HTR-8/SVneo (cell line): ENCODE measurements around the gene MAMLD1.
A peak's percentile ranks its signal among the peaks of the same experiment; 100 is the strongest.

Experiments used
- DNase-seq: peaks from one replicate; pipeline ENCODE4 v3.0.0; 2011; ENCODE audit warnings: low spot score, mixed read lengths; ENCODE audit not compliant: insufficient read length
- FAIRE-seq: peaks from 2 replicates; lab custom pipeline; 2011; peaks lifted over from hg19 to GRCh38; lab: Jason Lieb, UNC

MAMLD1 gene

GRCh38 chrX:150454083-150454482 lies 91.0 kb downstream of the MAMLD1 start:
- DNase-seq (no peak), FAIRE-seq (no peak)

DNA sequence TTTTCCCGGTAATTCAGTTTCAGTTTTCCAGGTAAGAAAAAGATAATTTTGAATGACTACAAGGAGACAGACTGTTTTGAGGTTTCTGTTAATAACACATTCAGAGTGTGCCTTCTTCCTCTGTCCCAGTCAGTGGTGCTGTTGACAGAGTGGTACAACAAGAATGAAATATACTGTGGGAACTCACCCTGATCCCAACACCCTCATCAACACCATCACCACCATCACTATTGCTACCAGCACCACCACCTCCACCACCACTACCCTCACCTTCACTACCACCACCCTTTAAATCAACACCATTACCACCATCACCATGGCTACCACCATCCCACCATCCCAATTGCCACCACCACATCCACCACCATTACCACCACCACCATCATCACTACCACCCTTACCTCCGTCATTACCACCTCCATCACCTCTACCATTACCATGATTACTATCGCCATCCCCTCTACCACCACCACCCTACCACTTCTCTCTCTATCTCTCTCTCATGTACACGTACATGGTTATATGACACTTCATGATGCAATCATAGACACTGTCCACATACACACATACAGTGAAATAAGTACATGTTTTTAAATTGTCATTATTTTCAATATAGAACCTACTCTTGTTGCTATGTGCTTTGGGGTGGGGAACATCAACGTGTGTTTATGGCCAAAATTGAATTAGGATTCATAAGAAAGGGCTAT lies 91.5 kb downstream of the MAMLD1 start:
- FAIRE-seq (no peak), DNase-seq (no peak)

DNA sequence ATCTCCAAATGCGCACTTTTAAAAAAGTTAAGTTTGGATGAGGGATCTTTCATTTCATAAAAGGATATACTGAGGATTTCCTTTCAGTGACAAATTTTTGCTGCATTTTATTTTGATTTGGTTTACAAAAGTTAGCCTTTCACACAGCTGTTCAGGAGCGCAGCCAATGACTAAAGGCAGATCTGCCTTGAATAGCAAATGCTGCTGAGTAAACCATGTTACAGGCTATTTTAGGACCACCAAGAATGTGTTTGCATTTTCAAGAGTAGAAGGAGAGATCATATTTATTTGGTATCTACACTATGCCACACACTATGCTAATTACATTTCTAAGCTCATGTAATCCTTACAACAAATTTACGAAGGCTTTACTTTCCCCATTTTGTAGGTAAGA lies 92.1 kb downstream of the MAMLD1 start:
- no peak for FAIRE-seq
- DNase-seq = no peak

DNA sequence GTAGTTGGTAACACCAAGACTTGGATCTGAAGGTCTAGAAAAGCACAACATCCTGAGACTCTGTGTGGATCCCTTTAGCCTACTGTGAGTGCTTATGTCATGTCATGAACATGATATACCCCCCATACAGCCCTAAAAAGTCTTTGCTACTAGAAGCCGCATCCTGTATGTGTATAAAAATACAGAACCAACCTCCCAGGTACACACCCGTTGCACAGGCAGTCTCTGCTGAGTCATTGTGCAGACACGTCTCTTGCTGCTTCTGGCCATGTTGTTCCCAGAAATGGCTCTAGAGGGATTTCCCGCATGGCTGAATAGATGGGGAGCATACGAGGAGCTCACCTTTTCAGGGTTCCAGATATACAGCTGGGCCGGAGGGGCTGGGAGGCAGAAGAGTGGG lies 93.3 kb downstream of the MAMLD1 start:
- no peak for FAIRE-seq
- no peak for DNase-seq

GRCh38 chrX:150456941-150457340 lies 93.8 kb downstream of the MAMLD1 start:
- FAIRE-seq = no peak
- DNase-seq = no peak

- FAIRE-seq = no peak
- DNase-seq = no peak
Measured at GRCh38 chrX:150459196-150459595, 96.1 kb downstream of the MAMLD1 start.

- FAIRE-seq = no peak
- no peak for DNase-seq
Measured at GRCh38 chrX:150460063-150460462, 96.9 kb downstream of the MAMLD1 start.

- DNase-seq (no peak), FAIRE-seq (no peak)
Measured at GRCh38 chrX:150460781-150461180, 97.7 kb downstream of the MAMLD1 start.

DNA sequence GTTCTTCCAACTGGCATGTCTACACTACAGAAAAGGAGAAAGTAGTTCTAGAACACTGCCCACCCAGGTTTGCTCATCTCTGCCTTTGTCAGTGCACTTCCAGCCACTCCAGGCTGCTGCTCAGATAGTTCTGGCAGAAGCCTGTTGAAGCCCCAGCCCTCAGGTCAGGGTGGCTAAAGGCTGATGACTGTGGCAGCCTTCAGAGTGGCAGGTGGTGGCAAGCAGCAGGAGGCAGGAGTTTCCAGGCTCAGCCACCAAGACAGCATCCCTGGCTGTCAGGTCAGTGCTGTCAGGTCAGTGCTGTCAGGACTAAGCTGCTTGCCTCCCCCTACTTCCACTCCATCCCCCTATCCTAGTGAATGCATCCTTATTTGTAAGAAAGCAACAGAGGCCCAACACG lies 100.4 kb downstream of the MAMLD1 start:
- FAIRE-seq (no peak), DNase-seq (no peak)

DNA sequence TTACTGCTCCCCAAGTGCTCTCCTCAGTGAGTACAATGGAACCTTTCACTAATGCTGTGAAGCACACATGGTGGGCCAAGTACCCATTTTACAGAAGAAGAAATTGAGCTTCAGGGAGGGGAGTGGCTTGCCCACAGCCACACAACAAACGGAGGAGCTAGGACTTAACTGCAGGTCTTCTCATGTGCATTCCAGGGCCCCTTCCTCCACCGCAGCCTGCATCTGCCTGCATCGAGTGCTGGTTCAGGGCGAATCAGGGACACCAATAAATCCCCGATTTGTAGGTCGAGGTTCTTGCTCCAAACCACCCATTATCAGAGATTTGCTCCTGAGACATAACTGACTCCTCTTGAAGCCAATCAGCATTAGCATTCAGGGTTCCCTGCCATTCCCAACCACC lies 100.9 kb downstream of the MAMLD1 start:
- no peak for FAIRE-seq

DNA sequence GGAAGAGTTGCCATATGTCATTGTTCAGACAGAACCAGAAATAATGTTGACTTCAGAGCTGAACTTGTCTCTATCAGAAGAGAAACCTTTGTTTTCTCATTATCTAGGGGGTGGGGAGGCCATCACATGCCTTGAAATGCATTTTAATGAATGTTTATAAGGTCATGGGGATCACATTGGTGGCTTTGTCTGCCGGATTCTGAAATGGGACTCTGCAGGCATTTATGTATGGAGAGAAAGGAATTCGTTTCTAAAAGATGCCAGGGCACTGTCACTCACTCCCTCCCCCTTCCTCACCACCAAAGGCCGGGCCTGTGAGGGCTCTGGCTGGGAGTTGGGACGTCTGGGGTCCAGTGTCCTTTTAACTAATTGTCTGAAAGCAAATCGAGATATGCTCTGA lies 102.2 kb downstream of the MAMLD1 start:
- FAIRE-seq (no peak), DNase-seq (no peak)

More for the DNA sequence above, 100.9 kb downstream of the MAMLD1 start:
- DNase-seq = no peak

DNA sequence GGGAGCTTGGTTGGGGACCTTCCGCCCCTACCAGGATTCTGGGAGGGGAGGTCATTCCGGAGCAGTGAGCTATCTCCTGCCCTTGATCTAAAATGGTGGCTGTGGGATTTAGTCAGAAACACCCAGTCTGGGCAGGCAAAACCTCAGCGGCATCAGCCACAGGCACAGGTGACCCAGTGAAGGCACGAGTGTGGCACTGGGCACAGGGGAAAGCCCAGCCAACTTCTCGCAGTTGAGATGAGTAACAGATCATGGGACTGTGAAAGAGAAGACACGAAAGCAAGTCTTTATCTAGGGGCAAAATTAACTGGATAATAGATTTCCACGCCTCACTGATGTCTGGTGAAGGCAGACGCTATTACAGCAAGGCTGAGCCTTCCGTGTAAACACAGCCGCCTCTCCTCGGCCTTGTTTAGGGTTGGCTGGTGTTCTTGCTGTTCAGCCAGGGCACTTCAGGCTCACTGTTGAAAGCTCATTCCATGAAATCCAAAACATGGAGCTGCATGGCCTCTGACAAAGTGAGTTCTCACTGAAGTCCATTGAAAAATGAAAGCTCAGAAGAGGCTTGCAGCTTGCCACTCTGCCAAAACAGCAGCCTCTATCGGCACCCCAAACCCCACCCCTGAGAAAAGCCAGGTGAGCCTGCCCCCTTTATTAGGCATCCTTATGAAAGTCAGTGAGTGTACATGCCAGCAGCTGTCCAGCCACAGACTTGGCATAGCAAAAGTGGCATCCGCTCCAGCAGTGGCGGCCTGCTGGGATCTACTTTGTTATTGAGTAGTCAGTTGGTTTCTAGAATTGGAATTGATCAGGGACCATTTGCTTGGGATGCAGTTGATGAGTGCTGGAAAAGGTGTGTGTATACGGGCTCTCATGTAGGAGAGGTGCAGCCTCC lies 103.0 kb downstream of the MAMLD1 start:
- DNase-seq (no peak), FAIRE-seq (no peak)

DNA sequence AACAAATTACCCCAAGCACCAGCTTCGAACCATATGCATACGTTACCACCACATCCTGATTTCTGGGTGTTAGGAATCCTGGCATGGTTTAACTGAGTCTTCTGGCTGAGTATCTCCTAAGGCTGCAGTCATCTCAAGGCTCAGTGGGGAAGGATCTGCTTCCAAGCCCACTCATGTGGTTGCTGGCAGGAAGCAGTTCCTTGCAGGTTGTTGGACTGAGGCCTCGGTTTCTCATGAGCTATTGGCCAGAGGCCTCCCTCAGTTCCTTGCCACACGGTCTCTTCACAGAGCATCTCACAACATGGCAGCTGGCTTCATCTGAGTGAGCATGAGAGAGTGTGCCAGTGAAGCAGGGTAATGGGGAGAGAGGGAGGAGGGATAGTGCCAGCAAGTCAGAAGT lies 109.2 kb downstream of the MAMLD1 start:
- FAIRE-seq (no peak), DNase-seq (no peak)

DNA sequence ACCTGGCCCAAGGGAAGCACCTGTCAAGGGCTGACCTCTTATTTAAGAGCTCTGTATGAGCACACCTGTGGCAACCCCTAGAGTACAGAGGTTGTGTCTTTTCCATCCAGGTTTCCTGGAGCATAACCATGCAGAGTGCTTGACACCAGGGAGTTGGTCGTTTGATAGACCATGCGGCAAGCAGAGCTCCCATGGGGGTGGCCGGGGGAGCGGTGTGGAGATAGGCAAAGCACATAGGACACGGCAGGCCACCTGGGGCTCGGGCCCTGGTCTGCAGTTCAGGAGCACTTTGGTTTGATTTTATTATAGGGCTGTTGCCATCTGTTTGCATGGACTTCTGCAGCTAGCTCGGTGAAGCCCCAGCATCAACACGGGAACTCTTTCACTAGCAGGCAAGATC lies 110.3 kb downstream of the MAMLD1 start:
- FAIRE-seq (no peak), DNase-seq (no peak)

DNA sequence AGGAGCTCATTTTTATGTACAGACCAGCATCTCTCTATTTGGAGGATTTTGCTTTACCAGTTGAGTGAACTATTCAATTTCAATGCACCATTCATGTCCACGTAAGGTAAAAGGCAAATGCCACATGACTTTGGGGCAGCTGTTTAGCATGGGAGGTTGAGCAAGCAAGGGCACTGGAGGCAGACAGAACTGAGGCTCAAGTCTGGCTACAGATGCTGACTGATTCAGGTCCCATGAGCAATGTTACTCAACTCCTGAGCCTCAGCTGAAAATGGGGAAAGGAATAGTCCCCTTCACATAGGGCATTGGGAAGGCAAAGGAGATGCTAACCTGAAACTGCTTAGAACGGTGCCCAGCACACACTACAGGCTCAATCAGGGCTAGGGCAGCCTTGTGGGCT lies 112.3 kb downstream of the MAMLD1 start:
- no peak for FAIRE-seq
- no peak for DNase-seq

DNA sequence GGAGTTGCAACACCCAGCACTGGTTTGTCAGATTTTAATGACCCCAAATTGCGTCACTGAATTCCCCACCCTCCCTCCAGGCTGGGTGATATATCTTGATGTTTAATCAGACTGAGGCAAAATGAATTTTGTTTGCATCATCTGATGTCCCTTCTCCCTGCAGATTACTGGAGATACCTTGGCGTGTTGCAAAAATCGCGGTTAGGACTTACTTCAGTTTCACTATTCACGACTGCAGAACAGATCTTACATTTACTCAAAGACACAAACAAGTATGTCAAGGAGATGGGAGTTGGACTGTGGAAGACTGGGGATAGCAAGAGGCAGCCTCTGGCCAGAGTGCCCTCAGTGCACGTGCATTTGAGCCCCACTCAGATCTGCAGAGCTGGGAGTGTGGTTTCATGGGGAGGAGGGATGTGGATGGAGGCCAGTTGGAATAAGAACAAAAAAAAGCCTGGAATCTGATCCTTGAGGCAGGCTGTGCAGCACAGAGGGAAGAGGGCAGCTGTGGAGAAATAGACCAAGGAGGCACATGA lies 113.1 kb downstream of the MAMLD1 start:
- DNase-seq (no peak), FAIRE-seq (no peak)

DNA sequence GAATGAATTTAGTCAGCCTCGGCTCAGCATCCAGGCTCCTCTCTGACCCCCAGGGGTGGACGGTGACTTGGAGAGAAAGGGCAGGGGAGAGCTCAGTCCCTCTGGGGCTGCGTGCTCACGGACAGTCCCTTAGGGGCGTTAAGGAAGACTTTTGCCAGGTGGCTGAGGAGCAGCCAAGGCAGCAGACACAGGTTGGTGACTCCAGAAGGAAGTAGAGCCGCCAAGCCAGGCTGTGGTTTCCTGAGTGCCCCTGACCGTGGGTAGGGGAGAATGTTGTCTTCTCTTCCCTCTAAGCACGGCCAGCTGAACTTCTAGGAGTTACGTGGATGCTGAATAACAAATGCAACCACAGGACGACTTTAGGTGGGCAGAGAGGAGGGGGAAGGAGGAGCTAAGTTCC lies 114.3 kb downstream of the MAMLD1 start:
- FAIRE-seq (no peak), DNase-seq (no peak)

GRCh38 chrX:150478496-150479492 lies 115.7 kb downstream of the MAMLD1 start:
- DNase-seq = no peak
- FAIRE-seq = no peak

DNA sequence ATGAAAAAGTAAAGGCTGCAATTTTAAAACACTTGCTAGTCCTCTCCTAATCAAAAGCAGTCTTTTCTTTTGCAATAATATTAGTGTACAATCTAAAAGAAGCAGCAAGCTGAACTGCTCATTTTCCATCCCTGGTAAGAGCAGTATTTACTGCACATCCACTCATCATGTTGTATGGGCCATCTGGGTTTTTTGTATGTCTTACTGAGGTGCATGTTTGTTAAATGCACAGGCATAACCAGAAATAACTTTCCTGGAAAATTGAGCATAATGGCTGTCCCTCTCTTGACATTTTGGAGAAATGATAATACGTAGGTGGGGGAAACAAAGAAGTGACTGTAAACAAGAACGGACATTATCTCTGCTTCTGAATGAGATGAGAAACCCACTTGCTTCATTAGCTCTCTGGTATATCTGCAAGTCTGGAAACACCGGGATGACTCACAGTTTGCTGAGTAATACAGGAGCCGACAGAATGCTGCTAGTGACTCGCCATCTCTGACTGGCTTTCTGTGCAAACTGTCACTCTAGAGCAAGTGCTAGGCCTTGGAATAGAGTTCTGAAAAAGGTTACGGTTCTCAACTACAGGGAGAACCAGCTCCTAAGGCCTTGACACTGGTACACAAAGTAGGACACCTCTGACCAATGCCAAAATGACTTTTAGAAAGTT lies 119.6 kb downstream of the MAMLD1 start:
- FAIRE-seq = no peak

More for the DNA sequence above, 119.6 kb downstream of the MAMLD1 start:
- DNase-seq = peak; percentile 2
